DOHH2 (cell line): ENCODE measurements around the gene MYO9A.

Experiments used
- H3F3A ChIP-seq: fragments of 200-600 bp; sonication (generic), shearing (Covaris generic); 2 replicates; pipeline ENCODE4 v1.6.0; 2016; ENCODE audit warnings: antibody characterized with exemption, mild to moderate bottlenecking; ENCODE audit not compliant: control insufficient read depth, insufficient read depth
- H3K27ac ChIP-seq: fragments of 200-600 bp; sonication (generic); 2 replicates; pipeline ENCODE4 v1.5.1; 2014; ENCODE audit warnings: low read depth, mild to moderate bottlenecking, low read length, moderate library complexity
- H3K27me3 ChIP-seq: fragments of 200-600 bp; sonication (generic); 2 replicates; pipeline ENCODE4 v1.6.1; 2014; ENCODE audit warnings: mild to moderate bottlenecking, low read length, mixed read lengths; ENCODE audit not compliant: control insufficient read depth
- H3K36me3 ChIP-seq: fragments of 200-600 bp; sonication (generic); 2 replicates; pipeline ENCODE4 v1.6.1; 2014; ENCODE audit warnings: mild to moderate bottlenecking, low read length, moderate library complexity, mixed read lengths; ENCODE audit not compliant: control insufficient read depth
- H3K4me1 ChIP-seq: fragments of 200-600 bp; sonication (generic); 2 replicates; pipeline ENCODE4 v1.6.1; 2014; ENCODE audit warnings: mild to moderate bottlenecking, low read length, mixed read lengths; ENCODE audit not compliant: control insufficient read depth
- H3K4me2 ChIP-seq: fragments of 200-600 bp; sonication (generic); 2 replicates; pipeline ENCODE4 v1.6.0; 2014; ENCODE audit warnings: mild to moderate bottlenecking, low read length, moderate library complexity
- H3K4me3 ChIP-seq: fragments of 200-600 bp; sonication (generic); 2 replicates; pipeline ENCODE4 v1.5.1; 2014; ENCODE audit warnings: mild to moderate bottlenecking, low read length, mixed read lengths
- H3K79me2 ChIP-seq: fragments of 200-600 bp; sonication (generic); 2 replicates; pipeline ENCODE4 v1.6.1; 2014; ENCODE audit warnings: mild to moderate bottlenecking, low read length, mixed read lengths; ENCODE audit not compliant: control insufficient read depth
- H3K9me2 ChIP-seq: fragments of 200-600 bp; sonication (generic); replicated peaks from 2 replicates; pipeline ENCODE4 v1.6.1; 2014; ENCODE audit warnings: mild to moderate bottlenecking, low read length, mixed read lengths; ENCODE audit not compliant: control insufficient read depth
- H3K9me3 ChIP-seq: fragments of 200-600 bp; sonication (generic); 2 replicates; pipeline ENCODE4 v1.6.1; 2014; ENCODE audit warnings: antibody characterized with exemption, low read length, mixed read lengths; ENCODE audit not compliant: control insufficient read depth, insufficient read depth
- H4K20me1 ChIP-seq: fragments of 200-600 bp; sonication (generic); 2 replicates; pipeline ENCODE4 v1.6.0; 2014; ENCODE audit warnings: low read depth, mild to moderate bottlenecking, antibody characterized with exemption, low read length, moderate library complexity; ENCODE audit not compliant: control insufficient read depth, insufficient read depth
- EZH2phosphoT487 ChIP-seq: fragments of 200-600 bp; sonication (generic); IDR thresholded peaks from 2 replicates; pipeline ENCODE4 v1.6.1; 2017; ENCODE audit warnings: borderline replicate concordance, mild to moderate bottlenecking, antibody characterized with exemption, low read length, moderate library complexity, mixed read lengths
- TF ChIP-seq, protein P1 (sequence below): fragments of 200-600 bp; sonication (generic); IDR thresholded peaks from one replicate; pipeline ENCODE4 v1.5.1; 2014; ENCODE audit warnings: antibody characterized with exemption, mild to moderate bottlenecking, low read depth, low read length; ENCODE audit not compliant: poor library complexity, severe bottlenecking

Gene MYO9A

DNA sequence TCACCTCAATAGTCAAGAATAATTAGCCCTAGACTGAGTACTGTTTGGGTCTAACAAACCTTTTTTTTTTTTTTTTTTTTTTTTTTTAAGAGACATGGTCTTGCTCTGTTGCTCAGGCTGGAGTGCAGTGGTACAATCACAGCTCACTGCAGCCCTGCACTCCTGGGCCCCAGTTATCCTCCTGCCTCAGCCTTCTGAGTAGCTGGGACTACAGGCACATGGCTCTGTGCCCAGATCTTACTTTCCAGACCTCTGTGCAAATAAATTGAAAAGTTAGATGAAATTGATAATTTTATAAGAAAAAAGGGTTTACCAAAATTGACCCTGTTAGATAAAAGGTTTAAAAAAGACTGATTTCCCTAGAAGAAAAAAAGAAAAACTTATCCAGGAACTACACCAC is 228.6 kb downstream of the MYO9A start:
- Histone ChIP-seq H3K27ac (no peak overlapping the region), H3K9me3 (no peaks in the 10 kb centered on the region), H3K79me2 (no peaks in the 10 kb centered on the region), H3K9me2 (no peaks in the 10 kb centered on the region), H3K36me3 (peaks cover 64% of the 10 kb centered on the region), H3K4me2 (no peak overlapping the region), H3K4me1 (peaks cover 7% of the 10 kb centered on the region), H3F3A (no peaks in the 10 kb centered on the region), H3K27me3 (no peaks in the 10 kb centered on the region), H4K20me1 (no peaks in the 10 kb centered on the region), H3K4me3 (no peak overlapping the region)
- TF ChIP-seq, protein P1, sequence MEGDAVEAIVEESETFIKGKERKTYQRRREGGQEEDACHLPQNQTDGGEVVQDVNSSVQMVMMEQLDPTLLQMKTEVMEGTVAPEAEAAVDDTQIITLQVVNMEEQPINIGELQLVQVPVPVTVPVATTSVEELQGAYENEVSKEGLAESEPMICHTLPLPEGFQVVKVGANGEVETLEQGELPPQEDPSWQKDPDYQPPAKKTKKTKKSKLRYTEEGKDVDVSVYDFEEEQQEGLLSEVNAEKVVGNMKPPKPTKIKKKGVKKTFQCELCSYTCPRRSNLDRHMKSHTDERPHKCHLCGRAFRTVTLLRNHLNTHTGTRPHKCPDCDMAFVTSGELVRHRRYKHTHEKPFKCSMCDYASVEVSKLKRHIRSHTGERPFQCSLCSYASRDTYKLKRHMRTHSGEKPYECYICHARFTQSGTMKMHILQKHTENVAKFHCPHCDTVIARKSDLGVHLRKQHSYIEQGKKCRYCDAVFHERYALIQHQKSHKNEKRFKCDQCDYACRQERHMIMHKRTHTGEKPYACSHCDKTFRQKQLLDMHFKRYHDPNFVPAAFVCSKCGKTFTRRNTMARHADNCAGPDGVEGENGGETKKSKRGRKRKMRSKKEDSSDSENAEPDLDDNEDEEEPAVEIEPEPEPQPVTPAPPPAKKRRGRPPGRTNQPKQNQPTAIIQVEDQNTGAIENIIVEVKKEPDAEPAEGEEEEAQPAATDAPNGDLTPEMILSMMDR = no peak
- TF ChIP-seq EZH2phosphoT487 = no peak

DNA sequence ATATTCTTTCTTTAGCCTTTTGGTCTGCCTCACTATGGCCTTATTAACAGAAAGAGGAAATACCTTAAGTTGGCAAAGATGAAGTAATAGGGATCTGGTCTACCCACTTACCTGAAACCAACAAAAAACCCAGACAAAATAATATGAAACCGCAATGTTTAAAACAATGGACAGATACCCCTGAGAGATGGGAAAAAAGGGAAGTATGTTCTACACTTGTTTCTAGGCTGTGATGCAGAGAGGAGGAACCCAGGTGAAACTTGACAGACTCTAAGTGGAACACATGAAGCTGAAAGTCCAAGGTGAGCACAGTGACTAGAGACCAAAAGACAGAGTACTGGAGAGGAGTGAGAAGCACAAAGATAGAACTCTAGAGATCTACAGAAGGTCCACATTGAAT is 229.2 kb downstream of the MYO9A start:
- Histone ChIP-seq H3K27ac (no peak overlapping the region), H3K36me3 (peaks cover 68% of the 10 kb centered on the region), H3K9me2 (no peaks in the 10 kb centered on the region), H3K79me2 (no peaks in the 10 kb centered on the region), H3K4me1 (peaks cover 7% of the 10 kb centered on the region), H3F3A (no peaks in the 10 kb centered on the region), H4K20me1 (no peaks in the 10 kb centered on the region), H3K4me2 (no peak overlapping the region), H3K9me3 (no peaks in the 10 kb centered on the region), H3K27me3 (no peaks in the 10 kb centered on the region), H3K4me3 (no peak overlapping the region)
- TF ChIP-seq, protein P1 = no peak
- no peak for TF ChIP-seq EZH2phosphoT487

DNA sequence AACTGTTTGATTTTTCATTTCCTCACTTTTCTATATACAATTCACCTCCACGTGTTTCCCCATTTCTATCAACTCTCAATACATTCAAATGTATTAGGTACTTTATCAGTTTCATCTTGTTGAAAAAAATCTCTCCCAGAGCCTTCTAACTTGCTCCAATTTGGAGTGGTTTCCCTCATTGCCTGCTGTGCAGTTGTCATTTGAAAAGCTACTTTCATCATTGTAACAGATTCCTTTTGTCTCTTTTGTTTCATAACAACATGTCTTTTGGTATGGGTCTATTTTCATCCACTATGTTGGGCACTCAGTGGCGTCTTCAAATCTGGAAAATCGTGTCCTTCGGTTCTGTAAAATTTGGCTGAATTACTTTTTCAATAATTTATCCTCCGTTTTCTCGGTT is 232.6 kb downstream of the MYO9A start:
- Histone ChIP-seq H3K4me2 (no peak overlapping the region), H3K36me3 (peaks cover 67% of the 10 kb centered on the region), H3K27me3 (no peaks in the 10 kb centered on the region), H3K27ac (no peak overlapping the region), H3K9me3 (no peaks in the 10 kb centered on the region), H3K4me1 (peaks cover 5% of the 10 kb centered on the region), H3F3A (no peaks in the 10 kb centered on the region), H3K9me2 (no peaks in the 10 kb centered on the region), H3K4me3 (no peak overlapping the region), H3K79me2 (no peaks in the 10 kb centered on the region), H4K20me1 (no peaks in the 10 kb centered on the region)
- TF ChIP-seq, protein P1 = no peak

DNA sequence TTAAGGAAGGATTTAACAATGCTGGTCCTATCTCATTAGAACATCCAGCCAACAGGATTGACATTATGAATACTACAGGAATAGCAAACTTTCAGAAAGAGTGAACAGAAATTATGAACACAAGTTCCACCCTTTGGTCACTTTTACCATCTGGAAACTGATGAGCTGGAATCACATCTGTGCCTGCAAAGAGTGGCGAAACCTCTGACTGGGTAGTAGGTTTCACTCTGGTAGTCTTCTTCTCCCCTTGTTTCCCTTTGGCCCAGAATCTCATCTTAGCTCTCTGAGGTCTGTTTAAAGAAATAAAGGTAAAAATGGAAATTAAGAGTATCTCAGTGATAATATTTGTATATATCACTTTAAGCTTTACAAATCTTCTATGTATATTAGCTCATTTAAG is 234.5 kb downstream of the MYO9A start:
- no peak overlapping the region for H3K4me3 ChIP-seq
- no peaks in the 10 kb centered on the region for H3K9me2 ChIP-seq
- peaks cover 76% of the 10 kb centered on the region for H3K36me3 ChIP-seq
- no peaks in the 10 kb centered on the region for H3F3A ChIP-seq
- no peaks in the 10 kb centered on the region for H3K9me3 ChIP-seq
- TF ChIP-seq EZH2phosphoT487 = no peak
- TF ChIP-seq, protein P1 = no peak
- no peak overlapping the region for H3K4me2 ChIP-seq
- no peaks in the 10 kb centered on the region for H3K79me2 ChIP-seq
- H3K27me3 ChIP-seq = no peaks in the 10 kb centered on the region
- no peaks in the 10 kb centered on the region for H3K4me1 ChIP-seq
- H3K27ac ChIP-seq = no peak overlapping the region
- H4K20me1 ChIP-seq = no peaks in the 10 kb centered on the region
